ENCODE results near the gene TCP11L2. TPM values are rescaled to one million over a fixed set of nuclear protein-coding genes. Genes with fewer than 3 reads are reported as not detected.

Gene TCP11L2
- total and polyA plus RNA-seq, 2 of the 4 experiments (the other 2 are of a cell fraction), result 7.3 to 32.8 TPM

GRCh38 chr12:106299202-106299774 is 3.2 kb upstream of the TCP11L2 start:
- H3K27ac ChIP-seq (ENCODE audit: insufficient read depth, low read length), result no peak overlapping the region
- no peak overlapping the region; the same call in 1 of the 2 replicates for H3K56ac ChIP-seq (ENCODE audit: extremely low read depth, insufficient read depth, low read length)
- peaks cover 11% of the 10 kb centered on the region for H3K9me1 ChIP-seq (ENCODE audit: insufficient read depth, low read length)
- dilution Hi-C loops (cut with HindIII; ENCODE audit: low sequenced_read_pairs, unreplicated experiment) (no loop called here), intact Hi-C loops (cut with micrococcal nuclease) (no loop called here), in situ Hi-C loops (cut with MboI; ENCODE audit: low sequenced_read_pairs) (no loop called here)
- H3K4me2 ChIP-seq (ENCODE audit: low read depth, low read length), result no peak overlapping the region
- H2BK15ac ChIP-seq (ENCODE audit: low read depth, low read length), result no peak overlapping the region
- no peak overlapping the region for H2AK5ac ChIP-seq (ENCODE audit: low read depth, low read length)
- H3K27me3 ChIP-seq (ENCODE audit: control insufficient read depth, insufficient read depth, low read length), result no peaks in the 10 kb centered on the region
- peaks cover 0 to 20% of the 10 kb centered on the region in 2 experiments; a peak in 3 of 4 replicates for H3K79me1 ChIP-seq (ENCODE audit: low read depth in 1 of 2, low read length in 2 of 2)
- no peak overlapping the region for H2BK20ac ChIP-seq (ENCODE audit: low read depth, low read length)
- H2BK120ac ChIP-seq (ENCODE audit: low read depth, low read length), result 0 out of 2 replicates have a peak overlapping the region, but pooled peaks have one; percentile 6
- H3K4me1 ChIP-seq (ENCODE audit: control insufficient read depth, insufficient read depth, low read length), result peaks cover 9% of the 10 kb centered on the region
- no peak overlapping the region for H3K9ac ChIP-seq (ENCODE audit: low read depth, low read length)
- no peak for ATAC-seq (ENCODE audit: low read depth)
- no peak overlapping the region for H4K91ac ChIP-seq (ENCODE audit: insufficient read depth, low read depth, low read length)
- CTCF ChIA-PET, result no interaction called here
- H4K8ac ChIP-seq (ENCODE audit: low read depth in 2 of 2, low read length in 2 of 2), result no peak overlapping the region
- H4K5ac ChIP-seq (ENCODE audit: low read depth, low read length), result no peak overlapping the region
- no peaks in the 10 kb centered on the region for H3K9me3 ChIP-seq (ENCODE audit: control insufficient read depth, insufficient read depth, low read length)
- H3K14ac ChIP-seq (replicated peaks; ENCODE audit: low read depth, low read length), result no peak overlapping the region
- H2BK5ac ChIP-seq (ENCODE audit: low read depth, low read length, poor library complexity, severe bottlenecking), result no peak overlapping the region
- no peaks in the 10 kb centered on the region for H4K20me1 ChIP-seq (ENCODE audit: insufficient read depth, low read length)
- H2AFZ ChIP-seq (replicated peaks; ENCODE audit: low read length, poor library complexity), result no peak overlapping the region
- WGBS, 2 experiments (ENCODE audit: extremely low coverage in 2 of 2, insufficient read length in 1 of 2), result no CpG with 5 or more reads among the region's 4 CpGs
- TF ChIP-seq RCOR1 (IDR thresholded peaks at IDR 0.05; ENCODE audit: insufficient replicate concordance, low read length) (no peak), BHLHE40 (IDR thresholded peaks at IDR 0.05; ENCODE audit: low read depth, low read length) (no peak), MXI1 (IDR thresholded peaks at IDR 0.05; ENCODE audit: borderline replicate concordance, low read depth, low read length) (no peak), RFX5 (IDR thresholded peaks at IDR 0.05; ENCODE audit: low read depth, low read length) (no peak), MAZ (IDR thresholded peaks at IDR 0.05; ENCODE audit: borderline replicate concordance, low read depth, low read length) (no peak), POLR2A (IDR thresholded peaks at IDR 0.05; ENCODE audit: low read depth, low read length) (no peak), USF2 (IDR thresholded peaks at IDR 0.05; ENCODE audit: low read depth, low read length) (no peak), FOS (IDR thresholded peaks at IDR 0.05; ENCODE audit: low read depth, low read length) (no peak)
- peak; percentile 30 for DNase-seq
- BruUV-seq (replicated peaks), result no TSS peak
- no peak overlapping the region for H3K4me3 ChIP-seq (ENCODE audit: insufficient read depth, low read depth, low read length)
- no peak overlapping the region for H3K23ac ChIP-seq (ENCODE audit: low read depth, low read length)
- H2AK9ac ChIP-seq (replicated peaks; ENCODE audit: low read depth, low read length, poor library complexity), result no peak overlapping the region
- H3K4ac ChIP-seq (ENCODE audit: low read depth, low read length), result no peak overlapping the region
- H3K18ac ChIP-seq (ENCODE audit: low read depth, low read length), result no peak overlapping the region; the same call in 1 of the 2 replicates
- no peaks in the 10 kb centered on the region for H3K36me3 ChIP-seq (ENCODE audit: control insufficient read depth, insufficient read depth, low read length)
- POLR2A ChIA-PET (ENCODE audit: unreplicated experiment), result no interaction called here

All from IMR-90 (cell line).